HepG2 (cell line): ENCODE data around the gene UROS. TPM values are rescaled to one million over a fixed set of nuclear protein-coding genes. Genes with fewer than 3 reads are reported as not detected.

Source experiments
- ATAC-seq: fragments of 200-7000 bp; cut with Tn5 transposase; 3 replicates; pipeline ENCODE4 v1.9.1; 2020; ENCODE audit warnings: mild to moderate bottlenecking, moderate library complexity
- BruUV-seq: library from RNA; stranded (reverse); fragments of 400-500 nt; replicated peaks from 2 replicates; lab custom pipeline; 2021; lab: Mats Ljungman, UMichigan
- CTCF ChIA-PET: fragments of 300-600 bp; formaldehyde crosslinking; extraction: SDS; loops from one replicate; lab custom pipeline; 2021; ENCODE audit warnings: low total read pairs, inconsistent platforms, low intra/inter-chr PET ratio; lab: Yijun Ruan, JAX
- POLR2A ChIA-PET: fragments of 350-600 bp; sonication (Branson Sonifier 250); formaldehyde crosslinking; loops from one replicate; lab custom pipeline; 2020; ENCODE audit warnings: antibody characterized with exemption, inconsistent platforms; lab: Yijun Ruan, JAX
- DNase-seq: peaks from one replicate; pipeline ENCODE4 v3.0.0-alpha.2; 2015; ENCODE audit warnings: low spot score
- FAIRE-seq: peaks from 3 replicates; lab custom pipeline; 2011; peaks lifted over from hg19 to GRCh38; lab: Jason Lieb, UNC
- H2AFZ ChIP-seq: one replicate; pipeline ENCODE4 v1.6.1; 2011; ENCODE audit warnings: low read length, inconsistent platforms
- H3K27ac ChIP-seq: fragments of 300-600 bp; 3 replicates; pipeline ENCODE4 v1.8.0; 2011; ENCODE audit warnings: mixed run types, mild to moderate bottlenecking, mixed read lengths, low read length, inconsistent platforms; ENCODE audit not compliant: insufficient read depth; ENCODE audit errors: extremely low read length
- H3K27me3 ChIP-seq, 2 experiments: fragments of 200-600 bp in 1 of 2; 2 replicates in 1 of 2; 3 replicates in 1 of 2; pipeline versions ENCODE4 v1.6.0 to v1.8.0; 2011; ENCODE audit warnings: low read length in 2 of 2, mild to moderate bottlenecking in 2 of 2, moderate library complexity in 2 of 2, inconsistent platforms in 1 of 2; ENCODE audit not compliant: insufficient read depth in 2 of 2, control insufficient read depth in 1 of 2
- H3K36me3 ChIP-seq, 2 experiments: fragments of 200-600 bp in 1 of 2; replicated peaks in 1 of 2; 2 replicates in 1 of 2; 3 replicates in 1 of 2; pipeline versions ENCODE4 v1.5.1 to v1.8.0; 2011; ENCODE audit warnings: low read length in 2 of 2, inconsistent platforms in 1 of 2; ENCODE audit not compliant: insufficient read depth in 2 of 2, control insufficient read depth in 1 of 2
- H3K4me1 ChIP-seq: 2 replicates; pipeline ENCODE4 v1.5.1; 2012; ENCODE audit warnings: low read length, inconsistent platforms; ENCODE audit not compliant: insufficient read depth
- H3K4me2 ChIP-seq: 2 replicates; pipeline ENCODE4 v1.6.0; 2011; ENCODE audit warnings: low read depth, low read length, inconsistent platforms
- H3K4me3 ChIP-seq, 3 experiments: fragments of 200-600 bp in 1 of 3; sonication (generic), shearing (Covaris generic) in 1 of 3; replicated peaks in 1 of 3; 2 replicates each; pipeline ENCODE4 v1.5.1; 2011 to 2016; ENCODE audit warnings: low read length in 3 of 3, inconsistent platforms in 2 of 3, low read depth in 2 of 3, mild to moderate bottlenecking in 2 of 3, control low read depth in 1 of 3, mixed read lengths in 1 of 3; ENCODE audit not compliant: insufficient read depth in 1 of 3
- H3K79me2 ChIP-seq: one replicate; pipeline ENCODE4 v1.6.1; 2011; ENCODE audit warnings: low read length, inconsistent platforms; ENCODE audit not compliant: insufficient read depth
- H3K9ac ChIP-seq: 2 replicates; pipeline ENCODE4 v1.6.0; 2011; ENCODE audit warnings: mild to moderate bottlenecking, low read depth, low read length, inconsistent platforms; ENCODE audit not compliant: insufficient read depth
- H3K9me3 ChIP-seq: 2 replicates; pipeline ENCODE4 v1.5.1; 2012; ENCODE audit warnings: mild to moderate bottlenecking, low read length
- H4K20me1 ChIP-seq: 2 replicates; pipeline ENCODE4 v1.6.0; 2011; ENCODE audit warnings: inconsistent platforms, mild to moderate bottlenecking, low read length, moderate library complexity; ENCODE audit not compliant: insufficient read depth
- CREB1 ChIP-seq, 2 experiments: fragments of 450-650 bp in 1 of 2; IDR thresholded peaks; 2 replicates each; pipeline ENCODE4 v1.6.1; 2016 to 2017; ENCODE audit warnings: control low read depth in 1 of 2, mild to moderate bottlenecking in 1 of 2, missing compliant biosample characterization in 1 of 2, missing genetic modification characterization in 1 of 2
- CREM ChIP-seq, 2 experiments: sonication (generic) in 1 of 2; formaldehyde crosslinking in 1 of 2; IDR thresholded peaks; 2 replicates each; pipeline versions ENCODE4 v1.4.0 to v1.6.1; 2016 to 2020; ENCODE audit warnings: antibody characterized with exemption in 1 of 2, mild to moderate bottlenecking in 1 of 2, missing genetic modification reagents in 1 of 2
- EED ChIP-seq: sonication (generic); formaldehyde crosslinking; IDR thresholded peaks from 2 replicates; pipeline ENCODE4 v1.5.0; 2020; ENCODE audit warnings: mild to moderate bottlenecking, missing genetic modification reagents
- GMEB1 ChIP-seq: sonication (generic); formaldehyde crosslinking; IDR thresholded peaks from 2 replicates; pipeline ENCODE4 v1.5.1; 2020; ENCODE audit warnings: missing genetic modification reagents, mild to moderate bottlenecking, borderline replicate concordance
- RORA ChIP-seq: sonication (generic); formaldehyde crosslinking; IDR thresholded peaks from 2 replicates; pipeline ENCODE4 v1.5.0; 2020; ENCODE audit warnings: mild to moderate bottlenecking, missing genetic modification reagents, moderate library complexity
- SP2 ChIP-seq: sonication (generic); formaldehyde crosslinking; IDR thresholded peaks from 2 replicates; pipeline ENCODE4 v1.5.1; 2020; ENCODE audit warnings: mild to moderate bottlenecking, missing genetic modification reagents
- STAT5B ChIP-seq: sonication (generic); formaldehyde crosslinking; IDR thresholded peaks from 2 replicates; pipeline ENCODE4 v1.4.0; 2020; ENCODE audit warnings: missing genetic modification reagents
- TFAP4 ChIP-seq: sonication (generic); IDR thresholded peaks from 2 replicates; pipeline ENCODE4 v1.6.1; 2016; ENCODE audit warnings: low read depth, borderline replicate concordance
- ZNF44 ChIP-seq: sonication (generic); formaldehyde crosslinking; IDR thresholded peaks from 2 replicates; pipeline ENCODE4 v1.5.1; 2020; ENCODE audit warnings: mild to moderate bottlenecking, missing genetic modification reagents
- ZNF441 ChIP-seq: sonication (generic); formaldehyde crosslinking; IDR thresholded peaks from 2 replicates; pipeline ENCODE4 v1.7.0; 2021; ENCODE audit warnings: missing genetic modification reagents, borderline replicate concordance
- ZNF629 ChIP-seq: sonication (generic); formaldehyde crosslinking; conservative IDR thresholded peaks from 2 replicates; pipeline ENCODE4 v1.5.0; 2020; ENCODE audit warnings: missing genetic modification reagents
- ZNF724P ChIP-seq: sonication (generic); formaldehyde crosslinking; IDR thresholded peaks from 2 replicates; pipeline ENCODE4 v1.8.0; 2022; ENCODE audit warnings: missing genetic modification reagents, borderline replicate concordance
- ZNF776 ChIP-seq: sonication (generic); formaldehyde crosslinking; IDR thresholded peaks from 2 replicates; pipeline ENCODE4 v1.4.0; 2020; ENCODE audit warnings: mild to moderate bottlenecking, missing genetic modification reagents
- WGBS: methylation state at CpG from one replicate; pipeline ENCODE4 v1.1.6; 2017; ENCODE audit warnings: low lambda C conversion rate; 5-methylcytosine and 5-hydroxymethylcytosine counted together
- in situ Hi-C: cut with HindIII; loops from 2 replicates; pipeline ENCODE4 v1.10.0; 2017; ENCODE audit warnings: low pct_unique_long_range_greater_than_20kb; ENCODE audit not compliant: extremely low pct_ligation_motif_present
- intact Hi-C: fragments of 100-400 bp; cut with micrococcal nuclease; formaldehyde crosslinking; loops from one replicate; pipeline ENCODE4 v1.10.0; 2022; ENCODE audit not compliant: unreplicated experiment
- polyA plus RNA-seq, 8 experiments: library from polyadenylated mRNA; depleted of rRNA in 3 of 8; stranded (reverse) in 7 of 8; unstranded in 1 of 8; fragments of >200 nt; fragmentation: Illumina TruSeq in 4 of 8; extraction: Trizol in 4 of 8; gene quantifications; 2 replicates each; pipeline versions ENCODE4 v1.2.1 to v1.2.3, GENCODE V29; 2011 to 2016; ENCODE audit warnings: low read depth in 4 of 8, missing spikeins in 1 of 8, mixed read lengths in 1 of 8; ENCODE audit not compliant: insufficient read depth in 1 of 8
- total RNA-seq, 5 experiments: library from RNA; depleted of rRNA; stranded (reverse); fragments of >200 nt; fragmentation: Illumina TruSeq; extraction: Trizol; gene quantifications; 2 replicates each; pipeline ENCODE4 v1.2.3, GENCODE V29; 2016; ENCODE audit warnings: low read depth in 1 of 5
- TF ChIP-seq, protein P1 (sequence below): sonication (generic); formaldehyde crosslinking; IDR thresholded peaks from 2 replicates; pipeline ENCODE4 v1.8.0; 2022; ENCODE audit warnings: missing genetic modification reagents, mild to moderate bottlenecking, borderline replicate concordance

The UROS gene
- total and polyA plus RNA-seq, 2 of the 13 experiments (the other 11 are each of a cell fraction or from before 2014, with no cell fraction given), result 14.8 to 49.9 TPM

DNA sequence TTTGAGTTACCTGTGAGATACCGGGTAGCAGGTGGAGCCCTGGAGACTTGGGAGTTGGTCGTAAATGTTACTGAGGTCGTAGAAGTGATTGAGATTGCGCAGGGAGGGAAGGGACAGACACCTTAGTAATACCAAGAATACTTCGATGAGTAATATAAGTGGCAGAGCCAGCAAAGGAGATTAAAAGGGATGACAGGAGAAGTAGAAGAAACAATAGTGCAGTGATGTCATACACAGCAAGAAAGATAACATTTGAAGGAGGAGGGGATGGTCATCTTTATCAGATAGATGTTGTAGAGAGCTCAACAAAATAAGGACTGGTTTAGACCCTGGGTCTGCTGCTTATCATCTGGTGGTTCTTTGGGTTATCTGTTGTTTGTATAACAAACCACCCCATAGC lies 5.3 kb upstream of the UROS start:
- Histone ChIP-seq H3K4me1 (peaks cover 27% of the 10 kb centered on the region), H3K9ac (no peak overlapping the region), H3K9me3 (no peaks in the 10 kb centered on the region), H3K27ac (no peak overlapping the region), H3K36me3 (peaks cover 31 to 59% of the 10 kb centered on the region in 2 experiments), H2AFZ (no peak overlapping the region), H3K27me3 (no peaks in the 10 kb centered on the region; a peak in 1 of 5 replicates), H3K4me3 (no peak overlapping the region), H3K4me2 (no peak overlapping the region), H3K79me2 (peaks cover 36% of the 10 kb centered on the region), H4K20me1 (peaks cover 10% of the 10 kb centered on the region; the same call in 1 of the 2 replicates)
- CTCF ChIA-PET, result no interaction called here
- 96% methylated on average over 5 of the region's 5 CpGs for WGBS
- in situ Hi-C loops (no loop called here), intact Hi-C loops (loop anchor here (10.0 kb wide), 2 partner anchors 54 to 84 kb away; partner anchors contain the start of gene MMP21)
- TF ChIP-seq CREB1 (IDR thresholded peaks at IDR 0.05) (peak; percentile 22; the same call in 1 of the 2 replicates), CREB1 (CRISPR knock-in tag; IDR thresholded peaks at IDR 0.05) (no peak), SP2 (CRISPR knock-in tag) (no peak), ZNF629 (CRISPR knock-in tag) (no peak), ZNF724P (CRISPR knock-in tag) (no peak)
- TF ChIP-seq, protein P1, sequence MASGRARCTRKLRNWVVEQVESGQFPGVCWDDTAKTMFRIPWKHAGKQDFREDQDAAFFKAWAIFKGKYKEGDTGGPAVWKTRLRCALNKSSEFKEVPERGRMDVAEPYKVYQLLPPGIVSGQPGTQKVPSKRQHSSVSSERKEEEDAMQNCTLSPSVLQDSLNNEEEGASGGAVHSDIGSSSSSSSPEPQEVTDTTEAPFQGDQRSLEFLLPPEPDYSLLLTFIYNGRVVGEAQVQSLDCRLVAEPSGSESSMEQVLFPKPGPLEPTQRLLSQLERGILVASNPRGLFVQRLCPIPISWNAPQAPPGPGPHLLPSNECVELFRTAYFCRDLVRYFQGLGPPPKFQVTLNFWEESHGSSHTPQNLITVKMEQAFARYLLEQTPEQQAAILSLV (CRISPR knock-in tag), result no peak
- POLR2A ChIA-PET, result no interaction called here
- no peak for DNase-seq
- ATAC-seq, result no peak
- FAIRE-seq, result no peak
- no TSS peak for BruUV-seq

- Histone ChIP-seq H3K27me3 (no peaks in the 10 kb centered on the region; a peak in 1 of 5 replicates), H3K27ac (no peak overlapping the region), H3K9me3 (no peaks in the 10 kb centered on the region), H3K36me3 (peaks cover 31 to 47% of the 10 kb centered on the region in 2 experiments), H3K4me2 (no peak overlapping the region), H3K4me1 (peaks cover 30% of the 10 kb centered on the region), H3K4me3 (no peak overlapping the region), H4K20me1 (peaks cover 10% of the 10 kb centered on the region; the same call in 1 of the 2 replicates), H3K79me2 (peaks cover 42% of the 10 kb centered on the region), H2AFZ (no peak overlapping the region), H3K9ac (no peak overlapping the region)
- 90% methylated on average over 2 of the region's 2 CpGs for WGBS
- in situ Hi-C loops, result no loop called here
- no peak for ATAC-seq
- no peak for FAIRE-seq
- DNase-seq, result no peak
- ChIA-PET POLR2A (no interaction called here), CTCF (no interaction called here)
- no TSS peak for BruUV-seq
- intact Hi-C loops, result loop anchor here (10.0 kb wide), 2 partner anchors 52 to 82 kb away; partner anchors contain the start of gene MMP21
- TF ChIP-seq GMEB1 (CRISPR knock-in tag) (no peak), ZNF776 (no peak), EED (CRISPR knock-in tag) (no peak), TFAP4 (no peak), CREM (IDR thresholded peaks at IDR 0.05) (no peak), CREM (CRISPR knock-in tag; IDR thresholded peaks at IDR 0.05) (no peak), ZNF44 (CRISPR knock-in tag) (no peak), RORA (CRISPR knock-in tag) (no peak), STAT5B (CRISPR knock-in tag) (no peak), ZNF441 (CRISPR knock-in tag) (no peak)
Measured at GRCh38 chr10:125827133-125827532, 4.1 kb upstream of the UROS start.
